DND-41 (cell line): ENCODE results near the gene TMEM163.

Experiments
- CTCF ChIP-seq: IDR thresholded peaks from 2 replicates; pipeline ENCODE4 v1.5.1; 2012; ENCODE audit warnings: borderline replicate concordance, low read length, moderate library complexity, mild to moderate bottlenecking; ENCODE audit not compliant: poor library complexity, severe bottlenecking; ENCODE audit errors: extremely low read depth
- EZH2 ChIP-seq: IDR thresholded peaks from 3 replicates; pipeline ENCODE4 v1.6.1; 2012; ENCODE audit warnings: borderline replicate concordance, low read depth, mild to moderate bottlenecking, moderate library complexity, low read length, inconsistent platforms; ENCODE audit not compliant: severe bottlenecking

- TF ChIP-seq CTCF (no peak), EZH2 (no peak)
Observed at GRCh38 chr2:134674687-134675086, 44.1 kb downstream of the TMEM163 start.
